Measurements from ENCODE around the gene LAD1.
A peak's percentile ranks its signal among the peaks of the same experiment; 100 is the strongest.

Gene LAD1

GRCh38 chr1:201374364-201374763 lies 24.8 kb downstream of the LAD1 start:
- in situ Hi-C loops (cut with MboI; ENCODE audit: low pct_unique_long_range_greater_than_20kb, low sequenced_read_pairs) = no loop called here
- no peak for DNase-seq

GRCh38 chr1:201371792-201372191 lies 27.3 kb downstream of the LAD1 start:
- in situ Hi-C loops (cut with MboI; ENCODE audit: low pct_unique_long_range_greater_than_20kb, low sequenced_read_pairs) = no loop called here
- DNase-seq = no peak

GRCh38 chr1:201371276-201371675 lies 27.8 kb downstream of the LAD1 start:
- in situ Hi-C loops (cut with MboI; ENCODE audit: low pct_unique_long_range_greater_than_20kb, low sequenced_read_pairs) = no loop called here
- no peak for DNase-seq

GRCh38 chr1:201370500-201370899 lies 28.6 kb downstream of the LAD1 start:
- no peak for DNase-seq
- in situ Hi-C loops (cut with MboI; ENCODE audit: low pct_unique_long_range_greater_than_20kb, low sequenced_read_pairs) = no loop called here

GRCh38 chr1:201369209-201369608 lies 29.9 kb downstream of the LAD1 start:
- no peak for DNase-seq
- in situ Hi-C loops (cut with MboI; ENCODE audit: low pct_unique_long_range_greater_than_20kb, low sequenced_read_pairs) = no loop called here

- DNase-seq = no peak
- in situ Hi-C loops (cut with MboI; ENCODE audit: low pct_unique_long_range_greater_than_20kb, low sequenced_read_pairs) = no loop called here
These were observed 32.4 kb downstream of the LAD1 start for GRCh38 chr1:201366696-201367095.

GRCh38 chr1:201365251-201365650 lies 33.9 kb downstream of the LAD1 start:
- in situ Hi-C loops (cut with MboI; ENCODE audit: low pct_unique_long_range_greater_than_20kb, low sequenced_read_pairs) = no loop called here
- no peak for DNase-seq

GRCh38 chr1:201364808-201365105 lies 34.4 kb downstream of the LAD1 start:
- in situ Hi-C loops (cut with MboI; ENCODE audit: low pct_unique_long_range_greater_than_20kb, low sequenced_read_pairs) = no loop called here

GRCh38 chr1:201363467-201363866 lies 35.7 kb downstream of the LAD1 start:
- no peak for DNase-seq
- in situ Hi-C loops (cut with MboI; ENCODE audit: low pct_unique_long_range_greater_than_20kb, low sequenced_read_pairs) = no loop called here

More at GRCh38 chr1:201364808-201365105, 34.4 kb downstream of the LAD1 start:
- no peak for DNase-seq

- no peak for DNase-seq
- in situ Hi-C loops (cut with MboI; ENCODE audit: low pct_unique_long_range_greater_than_20kb, low sequenced_read_pairs) = no loop called here
These were observed 36.2 kb downstream of the LAD1 start for GRCh38 chr1:201362906-201363305.

- DNase-seq = peak; percentile 39
- in situ Hi-C loops (cut with MboI; ENCODE audit: low pct_unique_long_range_greater_than_20kb, low sequenced_read_pairs) = no loop called here
These were observed 37.2 kb downstream of the LAD1 start for GRCh38 chr1:201361652-201362504.

GRCh38 chr1:201360901-201361651 lies 38.0 kb downstream of the LAD1 start:
- DNase-seq = no peak
- in situ Hi-C loops (cut with MboI; ENCODE audit: low pct_unique_long_range_greater_than_20kb, low sequenced_read_pairs) = no loop called here

GRCh38 chr1:201360486-201360885 lies 38.6 kb downstream of the LAD1 start:
- in situ Hi-C loops (cut with MboI; ENCODE audit: low pct_unique_long_range_greater_than_20kb, low sequenced_read_pairs) = no loop called here
- DNase-seq = no peak

GRCh38 chr1:201359873-201360210 lies 39.3 kb downstream of the LAD1 start:
- DNase-seq = no peak
- in situ Hi-C loops (cut with MboI; ENCODE audit: low pct_unique_long_range_greater_than_20kb, low sequenced_read_pairs) = no loop called here

- DNase-seq = no peak
- in situ Hi-C loops (cut with MboI; ENCODE audit: low pct_unique_long_range_greater_than_20kb, low sequenced_read_pairs) = no loop called here
These were observed 39.9 kb downstream of the LAD1 start for GRCh38 chr1:201359031-201359872.

GRCh38 chr1:201358596-201358995 lies 40.5 kb downstream of the LAD1 start:
- no peak for DNase-seq
- in situ Hi-C loops (cut with MboI; ENCODE audit: low pct_unique_long_range_greater_than_20kb, low sequenced_read_pairs) = no loop called here

GRCh38 chr1:201357636-201358348 lies 41.3 kb downstream of the LAD1 start:
- in situ Hi-C loops (cut with MboI; ENCODE audit: low pct_unique_long_range_greater_than_20kb, low sequenced_read_pairs) = no loop called here
- DNase-seq = no peak

- no peak for DNase-seq
- in situ Hi-C loops (cut with MboI; ENCODE audit: low pct_unique_long_range_greater_than_20kb, low sequenced_read_pairs) = no loop called here
These were observed 41.9 kb downstream of the LAD1 start for GRCh38 chr1:201357211-201357610.

- DNase-seq = no peak
- in situ Hi-C loops (cut with MboI; ENCODE audit: low pct_unique_long_range_greater_than_20kb, low sequenced_read_pairs) = no loop called here
These were observed 42.4 kb downstream of the LAD1 start for GRCh38 chr1:201356701-201357100.

Measured in KBM-7 (cell line).